ENCODE data around the gene LAMTOR1.

The LAMTOR1 gene

DNA sequence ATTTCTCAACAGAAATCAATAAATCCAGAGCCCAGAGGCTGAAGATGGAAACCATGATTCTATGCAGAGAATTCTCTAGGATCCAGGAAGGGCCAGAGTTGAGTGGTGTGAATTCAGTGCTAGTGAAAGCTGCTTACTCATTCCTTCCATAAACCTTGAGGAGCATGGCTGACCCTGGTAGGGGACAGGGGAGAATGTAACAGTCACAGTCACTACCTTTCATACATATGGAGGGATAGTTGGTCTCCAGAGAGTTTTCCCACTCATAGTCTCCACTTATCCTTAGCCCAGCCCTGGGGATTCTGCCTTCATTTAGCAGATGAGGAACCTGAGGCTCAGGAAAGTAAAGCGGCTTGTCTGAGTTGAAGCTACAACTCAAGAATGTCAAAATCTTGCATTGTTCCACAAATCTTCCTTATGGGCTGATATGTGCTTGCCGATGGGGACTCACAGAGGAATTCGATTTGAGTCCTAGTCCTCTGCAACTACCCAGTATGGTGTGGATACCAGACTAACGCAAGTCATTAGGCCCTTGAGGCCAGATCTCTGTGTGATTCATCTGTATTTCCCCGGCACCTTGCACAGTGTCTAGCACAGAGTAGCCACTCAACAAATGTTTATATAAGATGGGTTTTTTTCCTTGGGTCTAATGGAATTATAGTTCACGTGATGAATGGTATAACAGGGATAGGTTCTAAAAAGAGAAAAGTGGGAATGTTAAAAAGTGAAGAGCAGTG is 13.1 kb upstream of the LAMTOR1 start:
- DNase-seq (ENCODE audit: low spot score), result no peak

GRCh38 chr11:72114570-72114969 is 11.5 kb upstream of the LAMTOR1 start:
- DNase-seq (ENCODE audit: low spot score), result no peak

GRCh38 chr11:72112978-72113808 is 10.1 kb upstream of the LAMTOR1 start:
- no peak for DNase-seq (ENCODE audit: low spot score)

DNA sequence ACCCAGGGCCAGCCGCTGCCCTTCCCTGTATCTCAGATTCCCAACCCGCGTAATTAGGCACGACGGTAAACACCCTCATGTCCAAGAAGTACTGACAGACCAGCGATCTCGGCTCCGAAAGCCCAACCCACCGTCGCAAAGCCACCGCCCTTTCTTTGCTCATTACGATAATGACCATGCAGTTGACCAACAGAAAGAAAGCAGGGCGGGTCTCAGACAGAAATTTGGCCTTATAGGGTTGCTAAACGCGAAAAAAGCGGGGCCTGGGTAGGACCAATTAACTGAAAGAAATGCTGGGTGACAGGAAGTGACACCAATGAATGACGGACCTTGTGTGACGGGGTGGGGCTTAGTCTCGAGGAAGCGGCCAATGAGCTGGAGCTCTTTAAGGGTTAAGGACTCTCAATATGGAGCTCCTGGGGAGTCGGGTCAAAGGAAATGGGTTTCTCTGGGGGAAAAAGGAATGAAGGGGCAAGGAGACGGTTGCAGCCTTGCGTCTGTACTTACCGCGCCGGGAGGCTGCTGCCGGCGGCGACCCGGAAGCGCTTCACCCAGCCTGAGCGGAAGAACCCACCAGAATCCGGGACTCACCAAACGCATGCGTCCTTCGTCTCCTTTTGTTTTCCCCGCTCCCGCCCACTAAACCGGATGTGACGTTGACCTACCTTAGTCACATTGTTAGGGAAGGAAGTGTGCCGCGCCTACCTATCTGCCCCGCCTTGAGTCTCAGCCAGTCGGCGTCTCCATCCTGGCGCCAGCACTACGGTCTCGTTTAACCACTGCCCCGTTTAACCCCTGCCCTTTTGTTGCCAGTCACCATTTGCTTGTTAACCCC is 9.3 kb upstream of the LAMTOR1 start, which contains the start of gene ANAPC15:
TSS of gene ANAPC15 (minus strand) at position 553 of the 835 bp plus-strand sequence. CDS start 1,419 bp downstream, outside the sequence.
- peak; percentile 100 for DNase-seq (ENCODE audit: low spot score)

DNA sequence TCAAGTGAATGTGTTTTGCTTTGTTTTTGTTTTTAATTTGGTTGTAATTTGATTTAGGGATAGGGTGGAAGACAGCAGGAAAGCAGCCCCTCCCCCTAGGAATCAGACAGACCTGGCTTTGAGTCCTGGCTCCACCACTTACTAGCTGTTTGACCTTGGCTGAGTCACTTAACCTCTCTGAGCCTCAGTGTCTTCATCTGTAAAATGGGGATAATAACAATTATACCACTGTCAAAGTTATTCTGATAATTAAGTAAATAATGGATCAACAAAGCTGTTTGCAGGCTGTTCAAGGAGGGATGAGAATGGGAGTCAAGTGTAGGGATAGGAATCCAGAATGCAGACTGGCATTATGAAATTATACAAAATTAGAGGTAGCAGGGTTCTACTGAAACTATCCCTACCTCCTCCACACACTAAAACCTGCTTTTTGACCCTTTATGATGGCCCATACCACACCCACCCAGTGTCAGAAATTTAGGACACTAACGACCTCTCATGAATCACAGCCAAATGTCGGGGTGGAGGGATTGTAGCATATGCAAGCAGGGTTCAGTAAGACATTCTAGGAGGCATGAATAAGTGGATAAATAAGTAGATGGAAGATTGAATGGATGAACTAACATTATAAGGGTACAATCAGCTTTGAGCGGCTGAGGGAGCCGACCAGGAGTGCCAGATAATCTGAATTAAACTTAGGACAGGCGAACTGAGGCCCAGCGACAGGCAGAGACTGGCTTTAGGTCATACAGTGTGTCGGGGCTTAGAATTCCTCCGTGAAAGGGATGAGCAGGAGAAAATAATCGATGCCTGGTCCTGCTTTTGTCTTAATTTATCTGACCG is 8.4 kb upstream of the LAMTOR1 start:
- DNase-seq (ENCODE audit: low spot score), result no peak

DNA sequence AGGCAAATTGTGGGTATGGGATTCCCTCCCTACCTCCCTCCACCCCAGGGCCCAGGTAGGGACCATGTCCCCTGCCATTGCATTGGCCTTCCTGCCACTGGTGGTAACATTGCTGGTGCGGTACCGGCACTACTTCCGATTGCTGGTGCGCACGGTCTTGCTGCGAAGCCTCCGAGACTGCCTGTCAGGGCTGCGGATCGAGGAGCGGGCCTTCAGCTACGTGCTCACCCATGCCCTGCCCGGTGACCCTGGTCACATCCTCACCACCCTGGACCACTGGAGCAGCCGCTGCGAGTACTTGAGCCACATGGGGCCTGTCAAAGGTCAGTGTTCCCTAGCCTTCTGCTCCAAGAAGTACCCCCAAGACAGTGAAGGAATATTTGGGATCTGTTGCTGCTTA is 2.8 kb upstream of the LAMTOR1 start, which contains the start of gene TOMT:
TSS of gene TOMT (plus strand) at position 37 of the 400 bp plus-strand sequence. CDS start at position 65, 28 bp downstream.
- no peak for DNase-seq (ENCODE audit: low spot score)

DNA sequence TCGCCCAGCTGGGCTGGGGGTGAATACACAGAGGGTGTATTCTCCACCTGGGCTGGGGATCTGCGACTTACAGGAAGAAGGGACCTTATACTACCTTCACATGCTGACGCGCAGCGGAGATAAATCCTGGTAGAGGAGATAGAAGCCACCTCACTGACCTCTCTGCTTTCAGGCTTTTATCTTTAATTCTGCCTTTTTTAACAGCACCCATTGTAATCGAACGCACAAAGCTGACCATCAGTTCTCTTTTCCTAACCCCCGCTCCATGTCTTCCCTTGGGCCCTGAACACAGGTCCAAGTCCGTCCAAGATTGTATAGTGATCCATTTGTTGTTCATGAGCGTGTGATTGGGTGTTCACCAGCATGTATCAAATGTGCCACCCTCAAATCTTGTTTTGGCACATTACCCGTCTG is 664 bp upstream of the LAMTOR1 start:
- DNase-seq (ENCODE audit: low spot score), result no peak

- DNase-seq (ENCODE audit: low spot score), result no peak
Measured at GRCh38 chr11:72102631-72102945, 509 bp downstream of the LAMTOR1 start.

GRCh38 chr11:72102162-72102561 is 935 bp downstream of the LAMTOR1 start:
- DNase-seq (ENCODE audit: low spot score), result no peak

GRCh38 chr11:72100462-72100861 is 2.6 kb downstream of the LAMTOR1 start:
- DNase-seq (ENCODE audit: low spot score), result no peak

DNA sequence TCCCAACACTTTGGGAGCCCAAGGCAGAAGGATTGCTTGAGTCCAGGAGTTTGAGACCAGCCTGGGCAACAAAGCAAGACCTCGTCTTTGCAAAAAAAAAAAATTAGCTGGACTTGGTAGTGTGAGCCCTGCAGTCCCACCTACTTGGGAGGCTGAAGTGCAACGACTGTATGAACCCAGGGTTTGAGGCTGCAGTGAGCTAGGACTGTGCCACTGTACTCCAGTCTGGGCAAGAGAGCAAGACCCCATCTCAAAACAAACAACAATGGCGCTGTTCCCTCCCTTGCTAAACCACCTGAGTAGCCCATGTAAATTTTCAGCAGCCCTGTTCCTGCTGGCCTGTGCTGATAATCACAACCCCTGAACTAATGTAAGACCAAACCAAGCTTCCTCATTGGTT is 3.1 kb downstream of the LAMTOR1 start:
- no peak for DNase-seq (ENCODE audit: low spot score)

GRCh38 chr11:72098741-72099140 is 4.4 kb downstream of the LAMTOR1 start:
- DNase-seq (ENCODE audit: low spot score), result no peak

GRCh38 chr11:72091292-72091691 is 11.8 kb downstream of the LAMTOR1 start:
- DNase-seq (ENCODE audit: low spot score), result no peak

- no peak for DNase-seq (ENCODE audit: low spot score)
Measured at GRCh38 chr11:72088076-72088808, 14.9 kb downstream of the LAMTOR1 start.

- DNase-seq (ENCODE audit: low spot score), result no peak
Measured at GRCh38 chr11:72085621-72086351, 17.3 kb downstream of the LAMTOR1 start.

GRCh38 chr11:72084965-72085364 is 18.1 kb downstream of the LAMTOR1 start:
- no peak for DNase-seq (ENCODE audit: low spot score)

DNA sequence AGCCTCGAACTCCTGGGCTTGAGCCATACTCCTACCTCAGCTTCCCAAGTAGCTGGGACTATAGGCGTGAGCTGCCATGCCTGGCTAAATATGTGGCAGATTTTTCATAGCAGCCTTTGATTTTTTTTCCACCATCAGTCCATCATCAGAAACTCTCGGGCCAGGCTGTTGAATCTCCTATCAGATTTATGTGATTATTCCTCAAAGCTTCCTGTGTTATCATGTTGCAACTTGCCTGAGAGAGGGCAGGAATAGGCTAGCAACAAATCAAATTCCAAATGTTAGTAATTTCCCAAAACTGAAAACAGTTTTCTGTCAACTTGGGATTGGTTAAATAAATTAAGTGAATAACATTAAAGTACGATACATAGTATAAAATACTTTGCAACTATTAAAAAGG is 19.0 kb downstream of the LAMTOR1 start:
- no peak for DNase-seq (ENCODE audit: low spot score)

DNA sequence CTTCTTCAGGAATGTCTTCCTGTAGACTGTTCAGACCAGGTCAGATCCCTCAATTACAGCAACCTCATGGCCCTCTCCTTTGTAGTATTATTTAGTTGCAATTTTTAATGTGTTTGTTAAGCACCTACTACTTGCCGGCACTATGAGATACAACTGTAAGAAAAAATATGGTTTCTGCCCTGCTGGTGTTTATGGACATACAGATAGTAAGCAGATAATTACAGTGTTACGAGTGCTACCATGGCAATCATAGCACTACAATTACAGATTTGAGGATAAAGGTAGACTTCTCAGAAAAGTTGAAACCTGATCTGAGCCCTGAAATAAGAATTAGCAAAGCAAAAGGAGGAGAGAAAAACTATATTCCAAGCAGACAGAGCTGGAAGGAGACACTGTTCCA is 19.7 kb downstream of the LAMTOR1 start:
- no peak for DNase-seq (ENCODE audit: low spot score)

DNA sequence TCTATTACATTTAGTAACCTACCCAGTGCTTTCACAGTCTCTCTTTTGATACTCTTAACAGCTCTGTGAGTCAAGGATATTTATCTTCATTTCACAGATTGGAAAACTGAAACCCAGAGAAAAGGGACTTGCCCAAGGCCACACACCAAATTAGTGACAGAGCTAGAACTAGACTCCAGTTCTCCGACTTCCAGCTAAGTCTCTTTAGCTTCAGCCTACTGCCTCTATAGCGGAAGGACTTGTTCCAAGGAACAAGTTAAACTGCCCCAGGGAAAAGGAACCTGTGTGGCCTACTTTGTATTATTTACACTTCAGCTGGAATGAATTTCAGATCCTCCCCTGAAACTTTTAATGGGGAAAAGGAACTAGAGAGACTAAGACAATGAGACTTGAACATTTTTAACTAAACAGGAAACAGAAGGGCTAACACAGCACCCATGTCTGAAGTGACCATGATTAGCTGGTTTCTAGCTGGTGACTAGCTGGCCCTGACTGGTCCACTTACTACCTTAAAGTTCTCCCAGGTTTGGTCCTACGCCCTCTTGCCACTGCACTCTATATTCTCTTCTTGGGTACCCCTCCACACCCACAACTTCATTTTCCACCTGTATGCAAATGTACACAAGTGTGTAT is 21.2 kb downstream of the LAMTOR1 start:
- no peak for DNase-seq (ENCODE audit: low spot score)

All from kidney capillary endothelial cell (primary cell).